ENCODE results near the gene ZBTB43. TPM values are rescaled to one million over a fixed set of nuclear protein-coding genes. Genes with fewer than 3 reads are reported as not detected.

Gene ZBTB43
- total RNA-seq, 1 experiment from 2014 or later = 15.4 TPM

- ChIA-PET POLR2A (no interaction called here), RAD21 (ENCODE audit: low non-redundant PET in 1 of 2, low total read pairs in 2 of 2, uncharacterized antibody in 2 of 2, unreplicated experiment in 2 of 2) (no interaction called here), CTCF (no interaction called here)
- Histone ChIP-seq H4K20me1 (ENCODE audit: insufficient read depth) (no peaks in the 10 kb centered on the region), H3K4me1 (ENCODE audit: control insufficient read depth in 1 of 2, insufficient read depth in 2 of 2, low read length in 2 of 2) (no peaks in the 10 kb centered on the region), H3K9me3 (ENCODE audit: control insufficient read depth in 1 of 2, insufficient read depth in 1 of 2, low read depth in 1 of 2, low read length in 2 of 2) (no peaks in the 10 kb centered on the region), H3K27me3 (ENCODE audit: insufficient read depth, low read length) (no peaks in the 10 kb centered on the region), H3K4me3 (replicated peaks in 1 of 2; ENCODE audit: low read depth in 1 of 2, low read length in 2 of 2) (no peak overlapping the region), H2AFZ (ENCODE audit: low read depth, low read length, poor library complexity, severe bottlenecking) (no peak overlapping the region), H3K4me2 (ENCODE audit: low read length) (no peak overlapping the region), H3K27ac (ENCODE audit: low read depth, low read length) (no peak overlapping the region), H3K36me3 (ENCODE audit: control insufficient read depth in 1 of 2, insufficient read depth in 2 of 2, low read length in 2 of 2) (peaks cover 3 to 8% of the 10 kb centered on the region in 2 experiments; a peak in 2 of 4 replicates), H3K9ac (ENCODE audit: low read length) (no peak overlapping the region), H3K79me2 (ENCODE audit: insufficient read depth, low read length) (peaks cover 3% of the 10 kb centered on the region; the same call in 1 of the 2 replicates), H3K9me2 (ENCODE audit: insufficient read depth) (no peaks in the 10 kb centered on the region)
- no peak for ATAC-seq
- BruUV-seq (replicated peaks) = no TSS peak
- intact Hi-C loops (cut with micrococcal nuclease) = no loop called here
- no peak for DNase-seq (ENCODE audit: low read depth, low spot score)
- TF ChIP-seq RAD21 (IDR thresholded peaks at IDR 0.05; ENCODE audit: low read depth) (no peak), YY1 (IDR thresholded peaks at IDR 0.05; ENCODE audit: extremely low read depth, insufficient replicate concordance, low read depth, low read length) (no peak), SIN3A (IDR thresholded peaks at IDR 0.05; ENCODE audit: low read depth) (no peak), ELF1 (IDR thresholded peaks at IDR 0.05; ENCODE audit: borderline replicate concordance, low read depth) (no peak), MAX (IDR thresholded peaks at IDR 0.05) (no peak), EZH2 (IDR thresholded peaks at IDR 0.05) (no peak), TCF7L2 (IDR thresholded peaks at IDR 0.05; ENCODE audit: borderline replicate concordance, extremely low read depth, insufficient read depth, insufficient read length) (no peak), ZFX (IDR thresholded peaks at IDR 0.05) (no peak)
These were observed 78.8 kb downstream of the ZBTB43 start for GRCh38 chr9:126883636-126884035.

- no peak overlapping the region for H2AFZ ChIP-seq (ENCODE audit: low read depth, low read length, poor library complexity, severe bottlenecking)
- DNase-seq (ENCODE audit: low read depth, low spot score) (no peak), ATAC-seq (no peak)
- intact Hi-C loops (cut with micrococcal nuclease) = no loop called here
- RAD21 ChIA-PET (ENCODE audit: low non-redundant PET in 1 of 2, low total read pairs in 2 of 2, uncharacterized antibody in 2 of 2, unreplicated experiment in 2 of 2) = no interaction called here
- no peak for TF ChIP-seq FOSL1 (IDR thresholded peaks at IDR 0.05; ENCODE audit: low read depth)
- TF ChIP-seq ZNF274 (IDR thresholded peaks at IDR 0.05; ENCODE audit: low read depth, low read length) = no peak
- no peak for TF ChIP-seq ZFX (IDR thresholded peaks at IDR 0.05)
- TF ChIP-seq POLR2A (IDR thresholded peaks at IDR 0.05; ENCODE audit: borderline replicate concordance, extremely low read depth, insufficient read depth, insufficient read length) = no peak
- no peak for TF ChIP-seq MAX (IDR thresholded peaks at IDR 0.05)
- no peak for TF ChIP-seq CEBPB (IDR thresholded peaks at IDR 0.05; ENCODE audit: low read depth)
- no peak for TF ChIP-seq ATF3 (IDR thresholded peaks at IDR 0.05)
- no peak for TF ChIP-seq SRF (IDR thresholded peaks at IDR 0.05; ENCODE audit: low read depth)
- TF ChIP-seq REST (IDR thresholded peaks at IDR 0.05; ENCODE audit: low read depth) = no peak
- no peak for TF ChIP-seq RAD21 (IDR thresholded peaks at IDR 0.05; ENCODE audit: low read depth)
- no peak for TF ChIP-seq TCF7L2 (IDR thresholded peaks at IDR 0.05; ENCODE audit: borderline replicate concordance, extremely low read depth, insufficient read depth, insufficient read length)
- no peak overlapping the region for H3K4me3 ChIP-seq (replicated peaks in 1 of 2; ENCODE audit: low read depth in 1 of 2, low read length in 2 of 2)
- H3K79me2 ChIP-seq (ENCODE audit: insufficient read depth, low read length) = no peaks in the 10 kb centered on the region; the same call in 1 of the 2 replicates
- no peak overlapping the region for H3K9ac ChIP-seq (ENCODE audit: low read length)
- peaks cover 3 to 6% of the 10 kb centered on the region in 2 experiments; a peak in 2 of 4 replicates for H3K36me3 ChIP-seq (ENCODE audit: control insufficient read depth in 1 of 2, insufficient read depth in 2 of 2, low read length in 2 of 2)
- H3K27me3 ChIP-seq (ENCODE audit: insufficient read depth, low read length) = no peaks in the 10 kb centered on the region
- POLR2A ChIA-PET = no interaction called here
- CTCF ChIA-PET = no interaction called here
- H3K9me2 ChIP-seq (ENCODE audit: insufficient read depth) = no peaks in the 10 kb centered on the region
- no peaks in the 10 kb centered on the region for H3K4me1 ChIP-seq (ENCODE audit: control insufficient read depth in 1 of 2, insufficient read depth in 2 of 2, low read length in 2 of 2)
- no peak overlapping the region for H3K4me2 ChIP-seq (ENCODE audit: low read length)
- no peak overlapping the region for H3K27ac ChIP-seq (ENCODE audit: low read depth, low read length)
- H4K20me1 ChIP-seq (ENCODE audit: insufficient read depth) = no peaks in the 10 kb centered on the region
- no peaks in the 10 kb centered on the region for H3K9me3 ChIP-seq (ENCODE audit: control insufficient read depth in 1 of 2, insufficient read depth in 1 of 2, low read depth in 1 of 2, low read length in 2 of 2)
- no TSS peak for BruUV-seq (replicated peaks)
These were observed 80.3 kb downstream of the ZBTB43 start for GRCh38 chr9:126885131-126885641.

Measured in HCT116 (cell line).